GM21619 (cell line): ENCODE measurements around the gene TMC3.
"Not testable (repeated sequence)": the region's sequence is repeated elsewhere in the genome, so short reads cannot be mapped to it uniquely, and the experiment has no call there.

ENCODE experiments used
- ATAC-seq: cut with Tn5 transposase; IDR thresholded peaks from one replicate; pipeline ENCODE4 v1.9.1; 2021; ENCODE audit not compliant: unreplicated experiment

The TMC3 gene

GRCh38 chr15:81348691-81349090, 25.3 kb downstream of the TMC3 start:
- not testable (repeated sequence) for ATAC-seq

- ATAC-seq: no peak
Observed at GRCh38 chr15:81347910-81348309, 26.1 kb downstream of the TMC3 start.

- ATAC-seq: no peak
Observed at GRCh38 chr15:81346611-81347010, 27.4 kb downstream of the TMC3 start.

- ATAC-seq: no peak
Observed at GRCh38 chr15:81343371-81343770, 30.6 kb downstream of the TMC3 start.

GRCh38 chr15:81341351-81341750, 32.7 kb downstream of the TMC3 start:
- ATAC-seq: no peak

GRCh38 chr15:81339851-81340250, 34.2 kb downstream of the TMC3 start:
- ATAC-seq: no peak

GRCh38 chr15:81339321-81339720, 34.7 kb downstream of the TMC3 start:
- ATAC-seq: no peak

GRCh38 chr15:81338170-81339007, 35.6 kb downstream of the TMC3 start:
- no peak for ATAC-seq

- ATAC-seq: no peak
Observed at GRCh38 chr15:81337713-81338157, 36.3 kb downstream of the TMC3 start.

- ATAC-seq: no peak
Observed at GRCh38 chr15:81337241-81337640, 36.8 kb downstream of the TMC3 start.

GRCh38 chr15:81336568-81336967, 37.4 kb downstream of the TMC3 start:
- peak; percentile 56 for ATAC-seq

GRCh38 chr15:81335631-81336030, 38.4 kb downstream of the TMC3 start:
- no peak for ATAC-seq

- ATAC-seq: no peak
Observed at GRCh38 chr15:81334768-81335435, 39.1 kb downstream of the TMC3 start.

- no peak for ATAC-seq
Observed at GRCh38 chr15:81333363-81333762, 40.6 kb downstream of the TMC3 start.

- no peak for ATAC-seq
Observed at GRCh38 chr15:81332326-81332725, 41.7 kb downstream of the TMC3 start.

GRCh38 chr15:81331600-81331999, 42.4 kb downstream of the TMC3 start:
- ATAC-seq: no peak

GRCh38 chr15:81331141-81331540, 42.9 kb downstream of the TMC3 start:
- ATAC-seq: not testable (repeated sequence)

GRCh38 chr15:81330366-81331090, 43.5 kb downstream of the TMC3 start:
- no peak for ATAC-seq

GRCh38 chr15:81329446-81329845, 44.6 kb downstream of the TMC3 start:
- ATAC-seq: no peak

GRCh38 chr15:81327516-81327915, 46.5 kb downstream of the TMC3 start:
- no peak for ATAC-seq

- ATAC-seq: no peak
Observed at GRCh38 chr15:81326466-81327212, 47.4 kb downstream of the TMC3 start.
